Heart left ventricle (tissue), 13 donors: ENCODE results near the gene TBX4.

Experiments
- CTCF ChIP-seq, 12 donors: fragments of 200-600 bp; sonication (generic) in 4 of 12; IDR thresholded peaks; one replicate each; pipeline versions ENCODE4 v1.5.0 to v1.8.0; 2018 to 2022; ENCODE audit warnings: antibody characterized with exemption in 12 of 12, mild to moderate bottlenecking in 5 of 12
- POLR2A ChIP-seq, 2 donors: fragments of 450-650 bp; IDR thresholded peaks; one replicate each; pipeline ENCODE4 v1.6.1; 2017; ENCODE audit warnings: antibody characterized with exemption in 2 of 2, mild to moderate bottlenecking in 2 of 2, moderate library complexity in 2 of 2
- donor health status: ischemic (EF 13 %, LVEDD 7.1; RV severe dilation, severe dysfunction).
- donor health status: DM: no; HTN: yes; CAD: no.
- donor health status: DM: no; HTN: no; CAD: no.
- donor health status: ischemic (EF 25% LVEDD 6.9; RV normal size, moderate dysfunction).
- donor health status: ischemic (EF 25% LVEDD 5.7; RV mildly dilated, moderate dysfunction).
- donor health status: ischemic (EF 35%, LVEDD 5.7; RV mildly dilated, moderate dysfunction).
- donor health status: nonischemic (EF 11% LVEDD 7.7; RV severe dilation, severe dysfunction).
- donor health status: DM: yes; HTN: yes; CAD: no.
- donor health status: PGD.
- donor health status: ischemic (EF 29% LVEDD 5.4; RV normal size, mild dysfunction).
- donor health status: nonischemic (EF 23%, LVEDD 6.1; RV moderate dilation, normal function).

GRCh38 chr17:61478026-61478789, 26.0 kb downstream of the TBX4 start:
- no peak for TF ChIP-seq POLR2A (IDR thresholded peaks at IDR 0.05)
- no peak for TF ChIP-seq CTCF (IDR thresholded peaks at IDR 0.05)
